ENCODE results near the gene TPP2.

TPP2 gene

DNA sequence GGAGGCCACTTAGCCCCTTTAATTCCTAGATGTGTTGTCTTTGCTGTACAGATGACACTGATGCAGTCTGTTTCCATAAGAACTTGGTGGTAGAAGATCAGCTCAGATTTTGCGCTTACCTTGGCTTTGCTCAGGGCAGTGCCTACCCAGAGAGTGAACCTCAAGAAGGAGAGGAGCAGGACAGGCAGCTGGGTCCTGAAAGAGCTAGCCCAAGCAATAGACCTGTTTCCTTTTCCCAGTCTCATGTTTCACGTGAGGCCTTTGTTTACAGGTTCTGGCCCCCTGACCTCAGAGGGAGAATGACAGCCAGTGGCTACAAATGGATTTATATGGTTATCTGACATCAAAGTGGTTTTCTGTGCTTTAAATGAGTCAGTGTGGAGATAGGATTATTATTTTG is 58.0 kb downstream of the TPP2 start:
- no peak for DNase-seq (ENCODE audit: insufficient read length, low spot score)
- TF ChIP-seq POLR2A (IDR thresholded peaks at IDR 0.05; ENCODE audit: low read depth, low read length) = no peak
- no peak for FAIRE-seq

DNA sequence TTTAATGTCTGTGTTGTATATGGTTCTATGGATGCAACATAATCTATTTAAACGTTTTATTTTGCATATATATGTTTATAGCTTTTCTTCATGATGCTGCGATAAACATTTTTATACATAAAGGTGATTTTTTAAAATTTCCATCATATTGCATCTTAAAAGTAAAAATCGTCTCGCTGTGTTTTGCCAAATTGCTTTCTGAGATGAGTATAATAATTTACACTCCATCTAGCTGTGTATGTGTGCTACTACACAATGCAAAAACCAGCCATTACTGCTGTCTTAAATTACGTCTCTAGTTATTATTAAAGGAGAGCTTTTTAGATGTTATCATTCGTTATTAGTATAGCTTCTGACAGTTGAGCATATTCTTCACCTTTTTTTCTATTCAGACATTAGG is 60.8 kb downstream of the TPP2 start:
- DNase-seq (ENCODE audit: insufficient read length, low spot score) (no peak), FAIRE-seq (no peak)
- TF ChIP-seq POLR2A (IDR thresholded peaks at IDR 0.05; ENCODE audit: low read depth, low read length) = no peak

DNA sequence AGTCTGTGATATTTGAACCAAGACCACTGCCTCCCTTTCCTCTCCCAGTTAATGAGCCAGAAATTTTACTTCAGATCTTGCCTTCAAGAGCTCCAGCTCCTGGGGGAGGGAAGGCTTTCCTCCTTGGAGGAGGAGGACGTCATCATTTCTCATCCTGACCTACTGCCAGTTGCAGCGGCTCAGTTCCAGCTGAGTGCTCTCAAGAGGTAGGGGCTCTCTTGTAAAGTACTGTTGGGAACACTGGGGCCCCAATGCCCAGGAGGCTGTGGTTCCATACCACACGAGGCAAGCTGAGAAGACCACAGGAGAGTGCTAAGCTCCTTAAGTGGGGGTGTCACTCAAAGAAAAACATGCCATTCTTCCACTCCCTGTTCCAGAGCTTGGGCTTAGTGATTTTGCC is 61.9 kb downstream of the TPP2 start:
- no peak for TF ChIP-seq POLR2A (IDR thresholded peaks at IDR 0.05; ENCODE audit: low read depth, low read length)
- DNase-seq (ENCODE audit: insufficient read length, low spot score) = no peak
- peak; percentile 11 for FAIRE-seq

DNA sequence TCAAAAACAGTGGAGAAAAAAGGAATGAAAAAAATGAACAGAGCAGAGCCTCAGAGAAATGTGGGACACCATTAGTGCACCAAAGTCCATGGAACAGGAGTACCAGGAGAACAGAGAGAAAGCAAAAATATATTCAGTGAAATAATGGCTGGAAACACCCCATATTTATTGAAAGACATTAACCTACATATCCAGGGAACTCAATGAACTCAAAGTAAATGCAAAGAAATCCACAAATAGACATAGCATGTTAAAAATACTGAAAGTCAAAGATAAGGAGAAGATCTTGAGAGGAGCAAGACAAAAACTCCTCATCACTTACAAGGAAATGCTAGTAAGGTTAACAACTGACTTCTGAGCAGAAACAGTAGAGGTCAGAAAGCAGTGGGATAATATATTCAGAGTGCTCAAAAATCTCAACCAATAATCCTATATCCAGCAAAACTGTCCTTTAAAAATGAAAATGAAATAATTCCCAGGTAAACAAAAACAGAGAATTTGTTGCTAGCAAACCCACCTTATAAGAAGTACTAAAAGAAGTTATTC is 62.5 kb downstream of the TPP2 start:
- no peak for DNase-seq (ENCODE audit: insufficient read length, low spot score)
- TF ChIP-seq POLR2A (IDR thresholded peaks at IDR 0.05; ENCODE audit: low read depth, low read length) = no peak
- peak; percentile 95 for FAIRE-seq

DNA sequence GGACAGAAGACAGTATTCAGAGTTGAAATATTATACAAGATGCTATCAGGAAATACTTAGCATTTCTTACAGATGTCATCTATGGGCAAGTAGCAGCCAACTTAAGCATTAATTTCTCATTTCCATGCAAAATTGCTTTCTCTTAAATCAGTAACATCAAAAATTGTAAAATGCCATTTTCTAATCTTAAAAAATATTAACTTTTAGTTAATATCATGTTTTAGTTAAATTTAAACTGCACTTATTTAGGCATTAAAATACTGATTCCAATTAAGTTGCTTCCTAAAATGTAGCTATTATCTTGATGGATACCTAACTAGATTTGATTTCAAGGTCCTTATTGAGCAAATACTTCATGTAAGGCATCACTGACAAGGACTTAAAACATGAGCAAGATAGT is 70.2 kb downstream of the TPP2 start:
- no peak for TF ChIP-seq POLR2A (IDR thresholded peaks at IDR 0.05; ENCODE audit: low read depth, low read length)
- FAIRE-seq (peak; percentile 65), DNase-seq (ENCODE audit: insufficient read length, low spot score) (no peak)

DNA sequence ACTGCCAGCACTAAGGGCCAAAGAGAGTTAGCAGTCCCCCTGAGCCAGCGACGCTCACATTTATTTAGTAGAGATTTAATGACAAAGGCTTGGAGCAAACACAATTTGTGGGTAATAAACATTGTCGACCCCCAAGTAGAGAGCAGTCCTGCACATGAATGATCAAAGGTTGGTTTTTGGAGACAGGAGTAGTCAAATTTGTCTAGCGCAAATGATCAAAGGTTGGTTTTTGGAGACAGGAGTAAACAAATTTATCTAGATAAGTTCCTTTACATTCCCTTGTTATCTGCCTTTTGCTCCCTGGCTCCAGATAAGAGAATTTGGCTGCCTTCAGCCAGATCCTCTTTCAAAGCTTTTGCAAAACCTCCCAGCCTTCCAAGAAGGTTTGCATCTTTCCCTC is 71.1 kb downstream of the TPP2 start:
- FAIRE-seq (peak; percentile 74), DNase-seq (ENCODE audit: insufficient read length, low spot score) (no peak)
- no peak for TF ChIP-seq POLR2A (IDR thresholded peaks at IDR 0.05; ENCODE audit: low read depth, low read length)

DNA sequence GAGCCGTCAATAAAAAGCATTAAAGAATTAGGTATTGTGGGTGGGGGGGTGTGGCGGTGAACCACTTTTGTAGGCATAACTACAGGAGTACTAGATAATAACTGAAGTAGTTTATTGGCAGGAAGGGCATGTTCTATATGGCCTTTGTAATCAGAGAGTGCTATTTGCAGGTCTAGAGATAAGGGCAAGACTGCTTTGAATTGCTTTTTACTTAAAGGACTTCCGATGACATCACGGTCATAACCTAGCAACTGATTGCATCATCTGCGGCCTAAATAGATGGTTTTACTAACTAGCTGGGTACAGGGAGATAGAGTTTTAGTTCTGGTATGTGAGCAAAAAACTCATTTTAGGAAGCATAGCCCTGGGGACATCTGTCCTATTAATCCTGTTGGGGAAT is 73.3 kb downstream of the TPP2 start:
- no peak for DNase-seq (ENCODE audit: insufficient read length, low spot score)
- FAIRE-seq = peak; percentile 66
- no peak for TF ChIP-seq POLR2A (IDR thresholded peaks at IDR 0.05; ENCODE audit: low read depth, low read length)

DNA sequence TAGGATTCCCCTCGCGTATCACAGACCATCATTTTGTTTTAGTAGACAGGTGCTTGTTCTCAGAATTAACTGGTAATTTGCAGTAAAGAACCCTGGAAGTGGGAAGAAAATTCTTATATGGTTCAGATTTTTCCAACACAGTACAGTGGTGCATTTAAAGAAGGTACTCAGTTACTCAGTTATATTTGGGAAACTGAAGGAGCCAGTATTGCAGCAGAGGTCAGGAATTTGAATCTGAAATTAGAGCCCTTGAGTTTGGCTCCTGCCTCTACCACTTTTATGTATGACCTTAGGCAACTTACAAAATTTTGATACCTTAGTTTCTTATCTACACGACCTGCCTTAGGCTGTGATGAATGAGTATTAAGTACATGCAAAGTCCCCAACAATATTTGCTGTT is 78.3 kb downstream of the TPP2 start:
- DNase-seq (ENCODE audit: insufficient read length, low spot score) (no peak), FAIRE-seq (peak; percentile 11)
- no peak for TF ChIP-seq POLR2A (IDR thresholded peaks at IDR 0.05; ENCODE audit: low read depth, low read length)

DNA sequence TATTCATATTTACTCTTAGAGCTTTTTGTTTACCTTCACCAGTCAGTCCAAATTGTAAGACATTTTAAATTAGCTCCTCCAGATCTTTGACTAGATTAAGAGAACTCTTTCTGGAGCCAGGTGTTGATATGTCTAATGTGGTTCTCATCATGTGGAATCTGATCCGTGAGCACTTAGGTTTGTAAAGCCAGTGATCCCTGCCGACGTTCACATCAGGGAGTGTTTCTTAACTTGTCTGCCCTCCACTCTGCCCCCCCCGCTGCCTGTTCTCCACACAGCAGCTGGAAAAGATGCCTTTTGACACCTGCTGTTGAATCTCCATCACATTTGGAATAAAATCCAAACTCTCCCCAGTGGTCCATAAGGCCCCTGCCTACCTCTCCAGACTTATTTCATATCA is 80.3 kb downstream of the TPP2 start:
- no peak for DNase-seq (ENCODE audit: insufficient read length, low spot score)
- TF ChIP-seq POLR2A (IDR thresholded peaks at IDR 0.05; ENCODE audit: low read depth, low read length) = no peak
- no peak for FAIRE-seq

DNA sequence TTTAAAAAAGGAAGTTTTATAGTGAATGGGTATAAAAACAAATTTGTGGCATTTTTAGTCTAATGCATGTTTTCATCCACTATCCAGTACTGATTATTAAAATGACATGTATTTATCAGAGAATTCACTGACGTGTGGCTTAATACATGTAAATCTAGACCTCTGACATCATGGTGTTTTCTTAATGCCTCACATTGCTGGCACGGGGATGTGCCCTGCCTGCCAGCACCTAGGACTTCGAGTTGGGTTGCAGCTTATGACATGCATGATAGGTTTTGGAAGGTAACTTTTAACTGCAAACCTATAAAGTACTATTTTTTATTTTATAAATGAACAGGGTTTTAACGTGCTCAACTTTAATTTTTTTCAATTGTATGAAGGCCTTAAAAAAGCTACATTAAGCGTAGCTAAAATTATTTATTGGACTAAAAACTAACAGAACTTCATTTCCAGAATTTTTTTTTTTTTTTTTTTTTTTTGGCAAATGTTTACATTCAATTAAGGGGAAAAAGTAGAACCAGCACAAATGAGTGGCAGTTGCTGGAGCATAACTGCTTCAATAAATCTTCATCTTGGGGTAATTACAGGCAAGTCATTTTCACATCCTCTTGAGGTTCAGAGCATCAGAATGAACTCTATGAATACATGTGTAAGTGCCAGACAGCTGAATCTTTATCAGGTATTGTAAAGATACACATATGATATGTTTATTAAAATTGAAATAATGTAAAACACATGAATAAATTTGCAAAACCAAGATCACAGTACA is 81.7 kb downstream of the TPP2 start:
- DNase-seq (ENCODE audit: insufficient read length, low spot score) (no peak), FAIRE-seq (peak; percentile 36)
- no peak for TF ChIP-seq POLR2A (IDR thresholded peaks at IDR 0.05; ENCODE audit: low read depth, low read length)

DNA sequence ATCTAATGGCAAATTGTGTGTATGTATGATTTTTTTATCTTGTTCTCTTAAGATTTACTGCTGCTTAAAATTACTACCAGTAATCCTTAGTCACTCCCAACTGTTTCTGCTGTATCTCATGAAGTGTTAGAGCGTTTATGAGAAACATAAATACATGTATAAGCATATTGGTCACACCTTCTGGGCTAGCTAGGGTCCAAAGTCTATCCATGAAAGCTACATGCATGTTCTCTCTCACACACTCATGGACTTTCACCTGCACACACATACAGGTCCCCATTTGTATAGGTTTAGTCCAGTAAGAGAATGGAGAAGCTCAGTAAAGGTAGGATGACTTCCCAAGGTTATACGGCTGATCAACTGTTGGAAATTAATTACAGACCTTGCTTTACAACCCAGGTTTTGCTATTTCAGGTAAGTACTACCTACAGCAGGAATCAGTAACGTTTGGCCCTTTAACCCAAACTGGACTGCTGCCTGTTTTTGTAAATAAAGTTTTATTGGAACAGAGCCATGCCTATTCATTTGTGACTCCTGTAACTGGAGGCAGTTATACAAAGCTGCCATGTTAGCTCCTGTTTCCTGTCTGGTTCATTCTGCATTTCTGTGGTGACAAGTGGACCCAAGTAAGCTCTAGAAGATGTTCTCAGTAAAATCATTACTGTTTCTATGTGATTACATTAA is 82.8 kb downstream of the TPP2 start:
- no peak for TF ChIP-seq POLR2A (IDR thresholded peaks at IDR 0.05; ENCODE audit: low read depth, low read length)
- DNase-seq (ENCODE audit: insufficient read length, low spot score) (no peak), FAIRE-seq (peak; percentile 85)

DNA sequence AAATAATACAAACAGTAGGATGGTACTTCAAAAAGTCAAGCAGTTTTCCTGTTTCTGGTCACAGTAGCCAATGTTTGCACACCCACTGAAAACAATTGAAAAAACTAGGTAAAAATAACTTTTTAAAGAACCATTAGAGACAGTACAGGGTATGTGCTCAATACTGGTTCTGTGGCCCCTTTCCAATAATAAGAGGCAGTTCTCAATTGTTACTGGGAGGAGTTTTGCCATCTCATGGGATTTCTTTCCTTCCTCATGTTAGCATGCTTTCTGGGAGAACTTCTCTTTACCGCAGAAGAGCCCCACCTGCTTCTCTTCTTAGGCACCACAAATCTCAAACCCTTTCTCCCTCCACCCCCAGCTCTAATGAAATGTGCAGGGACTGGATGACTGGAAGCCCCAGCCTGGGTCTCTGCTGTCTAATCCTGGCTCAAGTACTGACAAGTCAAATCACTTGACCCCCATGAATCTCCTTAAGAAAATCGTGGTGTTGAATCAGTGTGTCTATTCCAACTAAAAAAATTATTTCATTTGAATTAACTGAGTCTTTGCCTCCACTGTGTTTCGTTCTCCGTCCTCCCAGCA is 83.4 kb downstream of the TPP2 start:
- no peak for DNase-seq (ENCODE audit: insufficient read length, low spot score)
- no peak for TF ChIP-seq POLR2A (IDR thresholded peaks at IDR 0.05; ENCODE audit: low read depth, low read length)
- no peak for FAIRE-seq

DNA sequence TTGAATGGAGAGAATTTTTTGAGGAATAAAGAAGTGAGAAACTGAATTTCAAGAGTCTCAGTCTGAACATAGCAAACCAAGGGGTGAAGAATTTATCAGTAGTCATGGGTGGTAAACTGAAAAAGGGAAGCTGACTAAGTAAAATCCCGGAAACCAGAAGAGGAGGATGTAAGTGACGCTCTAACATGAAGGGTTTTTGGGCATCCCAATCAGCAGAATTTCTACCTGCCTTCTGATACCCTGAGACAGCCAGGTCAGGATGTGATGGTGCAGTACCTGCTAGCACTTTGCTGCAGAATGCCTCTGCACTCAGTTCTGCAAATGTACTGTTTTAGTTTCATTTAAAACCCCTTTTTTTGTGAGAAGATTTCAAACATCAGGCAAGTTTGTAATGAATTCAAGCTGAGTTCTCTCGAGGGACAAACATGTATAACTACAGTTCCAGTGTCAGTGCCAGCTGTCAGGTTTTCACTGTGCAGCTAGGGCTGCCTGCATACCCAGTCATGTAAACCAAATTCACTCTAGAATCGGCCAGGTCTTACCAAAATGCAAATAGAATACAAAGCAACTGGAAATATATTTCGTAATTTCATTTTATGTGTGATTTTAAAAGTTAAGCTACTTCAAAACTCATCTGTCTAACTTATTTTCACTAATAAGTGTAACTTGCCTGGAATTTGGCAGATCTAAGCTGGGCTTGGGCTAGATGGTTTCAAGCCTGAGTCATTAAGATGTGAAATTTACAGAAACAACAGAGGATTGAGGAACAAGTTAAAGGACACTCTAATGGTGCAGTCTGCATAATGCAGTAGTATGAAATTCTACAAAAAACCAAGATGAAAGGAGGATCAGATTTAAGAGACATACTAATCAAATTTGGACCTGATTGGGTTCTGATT is 84.3 kb downstream of the TPP2 start:
- no peak for TF ChIP-seq POLR2A (IDR thresholded peaks at IDR 0.05; ENCODE audit: low read depth, low read length)
- no peak for DNase-seq (ENCODE audit: insufficient read length, low spot score)
- peak; percentile 85 for FAIRE-seq

DNA sequence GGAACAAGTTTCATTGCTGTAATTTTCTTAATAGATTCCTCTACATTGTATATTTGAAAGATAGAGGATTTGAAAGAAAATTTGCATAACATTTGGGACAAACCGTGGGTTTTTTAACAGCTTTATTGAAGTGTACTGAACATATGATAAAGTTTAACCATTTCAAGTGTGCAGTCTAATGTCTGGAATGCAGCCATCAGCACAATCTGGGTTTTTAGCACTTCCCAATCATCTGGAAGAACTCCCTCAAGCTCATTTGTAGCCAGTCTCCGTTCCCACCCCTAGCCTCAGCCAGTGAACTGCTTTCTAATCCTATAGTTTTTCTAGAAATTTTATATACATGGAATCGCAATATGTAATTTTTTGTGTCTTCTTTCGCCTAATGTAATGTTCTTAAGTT is 85.4 kb downstream of the TPP2 start:
- DNase-seq (ENCODE audit: insufficient read length, low spot score) (no peak), FAIRE-seq (peak; percentile 48)
- no peak for TF ChIP-seq POLR2A (IDR thresholded peaks at IDR 0.05; ENCODE audit: low read depth, low read length)
